ENCODE results near the gene ABCB4. TPM values are rescaled to one million over a fixed set of nuclear protein-coding genes. Genes with fewer than 3 reads are reported as not detected.
A peak's percentile ranks its signal among the peaks of the same experiment; 100 is the strongest.

ABCB4 gene
- total RNA-seq, 1 donor from 2014 or later, result 2.3 TPM

GRCh38 chr7:87404674-87405073 is 70.8 kb downstream of the ABCB4 start:
- Mint-ChIP-seq H3K36me3 (no peaks in the 10 kb centered on the region), H3K4me1 (no peaks in the 10 kb centered on the region), H3K27me3 (ENCODE audit: low read depth) (no peaks in the 10 kb centered on the region), H3K4me3 (no peak overlapping the region), H3K27ac (no peak overlapping the region), H3K9me3 (peaks cover 4% of the 10 kb centered on the region)
- TF ChIP-seq, protein P1, sequence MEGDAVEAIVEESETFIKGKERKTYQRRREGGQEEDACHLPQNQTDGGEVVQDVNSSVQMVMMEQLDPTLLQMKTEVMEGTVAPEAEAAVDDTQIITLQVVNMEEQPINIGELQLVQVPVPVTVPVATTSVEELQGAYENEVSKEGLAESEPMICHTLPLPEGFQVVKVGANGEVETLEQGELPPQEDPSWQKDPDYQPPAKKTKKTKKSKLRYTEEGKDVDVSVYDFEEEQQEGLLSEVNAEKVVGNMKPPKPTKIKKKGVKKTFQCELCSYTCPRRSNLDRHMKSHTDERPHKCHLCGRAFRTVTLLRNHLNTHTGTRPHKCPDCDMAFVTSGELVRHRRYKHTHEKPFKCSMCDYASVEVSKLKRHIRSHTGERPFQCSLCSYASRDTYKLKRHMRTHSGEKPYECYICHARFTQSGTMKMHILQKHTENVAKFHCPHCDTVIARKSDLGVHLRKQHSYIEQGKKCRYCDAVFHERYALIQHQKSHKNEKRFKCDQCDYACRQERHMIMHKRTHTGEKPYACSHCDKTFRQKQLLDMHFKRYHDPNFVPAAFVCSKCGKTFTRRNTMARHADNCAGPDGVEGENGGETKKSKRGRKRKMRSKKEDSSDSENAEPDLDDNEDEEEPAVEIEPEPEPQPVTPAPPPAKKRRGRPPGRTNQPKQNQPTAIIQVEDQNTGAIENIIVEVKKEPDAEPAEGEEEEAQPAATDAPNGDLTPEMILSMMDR (IDR thresholded peaks at IDR 0.05; ENCODE audit: unreplicated experiment), result no peak
- no peak for DNase-seq (ENCODE audit: low spot score in 2 of 2, unreplicated experiment in 2 of 2)

DNA sequence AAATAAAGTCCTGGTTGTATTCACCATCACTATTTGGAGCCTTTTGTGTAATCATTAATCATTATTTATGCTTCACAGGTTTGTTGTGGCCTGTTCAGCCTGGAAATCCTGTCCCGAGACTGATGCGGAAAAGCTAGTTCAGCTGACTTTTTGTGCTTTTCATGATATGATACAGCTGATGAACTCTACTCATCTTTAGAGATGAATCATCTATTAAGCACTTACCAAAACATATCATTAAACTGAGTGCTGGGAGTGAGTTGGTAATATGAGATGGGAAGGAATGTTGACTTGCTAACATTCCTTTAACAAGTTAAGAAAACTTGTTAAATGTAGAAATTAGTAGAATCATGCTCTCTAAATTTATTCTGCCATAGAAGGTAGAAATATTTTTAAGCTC is 77.0 kb downstream of the ABCB4 start:
- Mint-ChIP-seq H3K4me3 (no peak overlapping the region), H3K27me3 (ENCODE audit: low read depth) (no peaks in the 10 kb centered on the region), H3K4me1 (peaks cover 12% of the 10 kb centered on the region), H3K9me3 (peaks cover 7% of the 10 kb centered on the region), H3K27ac (peak overlapping the region; percentile 37), H3K36me3 (peaks cover 17% of the 10 kb centered on the region)
- TF ChIP-seq, protein P1 (IDR thresholded peaks at IDR 0.05; ENCODE audit: unreplicated experiment), result no peak
- no peak for DNase-seq (ENCODE audit: low spot score in 2 of 2, unreplicated experiment in 2 of 2)

GRCh38 chr7:87395442-87396020 is 79.9 kb downstream of the ABCB4 start:
- H3K27ac Mint-ChIP-seq, result no peak overlapping the region
- no peak for DNase-seq (ENCODE audit: low spot score in 2 of 2, unreplicated experiment in 2 of 2)
- TF ChIP-seq, protein P1 (IDR thresholded peaks at IDR 0.05; ENCODE audit: unreplicated experiment), result no peak
- H3K4me3 Mint-ChIP-seq, result no peak overlapping the region
- peaks cover 27% of the 10 kb centered on the region for H3K36me3 Mint-ChIP-seq
- H3K4me1 Mint-ChIP-seq, result peaks cover 16% of the 10 kb centered on the region
- H3K27me3 Mint-ChIP-seq (ENCODE audit: low read depth), result no peaks in the 10 kb centered on the region
- peaks cover 7% of the 10 kb centered on the region for H3K9me3 Mint-ChIP-seq

- H3K36me3 Mint-ChIP-seq, result peaks cover 58% of the 10 kb centered on the region
- H3K27me3 Mint-ChIP-seq (ENCODE audit: low read depth), result no peaks in the 10 kb centered on the region
- peaks cover 21% of the 10 kb centered on the region for H3K9me3 Mint-ChIP-seq
These were observed 84.3 kb downstream of the ABCB4 start for GRCh38 chr7:87391020-87391701.

DNA sequence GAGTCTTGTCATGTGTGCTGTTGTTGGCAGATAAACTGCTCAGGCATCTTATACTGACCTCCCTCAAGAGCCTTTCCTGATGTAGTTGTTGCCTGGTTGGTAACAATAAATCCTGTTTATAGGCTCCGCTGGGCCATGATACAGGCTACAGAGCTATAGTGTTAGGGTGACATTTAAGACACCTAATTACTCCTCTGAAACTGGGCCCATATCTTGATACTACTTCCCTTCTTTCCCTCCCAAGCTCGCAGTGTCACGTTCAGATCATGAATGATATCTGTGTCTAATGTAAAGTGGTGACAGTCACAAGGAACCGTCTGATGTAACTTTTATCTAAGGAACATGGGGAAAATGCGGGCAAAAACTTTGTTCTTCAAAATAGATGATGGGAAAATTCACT is 94.6 kb downstream of the ABCB4 start:
- no peaks in the 10 kb centered on the region for H3K27me3 Mint-ChIP-seq (ENCODE audit: low read depth)
- peaks cover 19% of the 10 kb centered on the region for H3K9me3 Mint-ChIP-seq
- no peak overlapping the region for H3K27ac Mint-ChIP-seq
- H3K36me3 Mint-ChIP-seq, result peaks cover 38% of the 10 kb centered on the region
- H3K4me3 Mint-ChIP-seq, result no peak overlapping the region
- DNase-seq (ENCODE audit: low spot score in 2 of 2, unreplicated experiment in 2 of 2), result no peak
- H3K4me1 Mint-ChIP-seq, result no peaks in the 10 kb centered on the region
- TF ChIP-seq, protein P1 (IDR thresholded peaks at IDR 0.05; ENCODE audit: unreplicated experiment), result no peak

More at GRCh38 chr7:87391020-87391701, 84.3 kb downstream of the ABCB4 start:
- DNase-seq (ENCODE audit: low spot score in 2 of 2, unreplicated experiment in 2 of 2), result no peak
- H3K4me1 Mint-ChIP-seq, result peaks cover 5% of the 10 kb centered on the region
- no peak overlapping the region for H3K4me3 Mint-ChIP-seq
- no peak overlapping the region for H3K27ac Mint-ChIP-seq
- TF ChIP-seq, protein P1 (IDR thresholded peaks at IDR 0.05; ENCODE audit: unreplicated experiment), result no peak
